Lower leg skin (tissue), 4 donors: ENCODE measurements around the gene RNF5. TPM values are rescaled to one million over a fixed set of nuclear protein-coding genes. Genes with fewer than 3 reads are reported as not detected.
A peak's percentile ranks its signal among the peaks of the same experiment; 100 is the strongest.

ENCODE experiments used
- DNase-seq, 2 donors: peaks; one replicate each; pipeline ENCODE4 v3.0.0-alpha.2; 2019; ENCODE audit warnings: low spot score in 2 of 2
- H3K4me3 ChIP-seq: fragments of 200-600 bp; sonication (generic); 2 replicates; pipeline ENCODE4 v1.5.1; 2017; ENCODE audit warnings: mild to moderate bottlenecking, low read depth; ENCODE audit not compliant: poor library complexity, severe bottlenecking
- CTCF ChIP-seq, 3 donors: fragments of 450-650 bp; IDR thresholded peaks; one replicate each; pipeline ENCODE4 v1.5.1; 2016; ENCODE audit warnings: antibody characterized with exemption in 3 of 3, mild to moderate bottlenecking in 3 of 3, moderate library complexity in 2 of 3
- POLR2A ChIP-seq, 2 donors: fragments of 450-650 bp; IDR thresholded peaks; one replicate each; pipeline ENCODE4 v1.6.1; 2016 to 2017; ENCODE audit warnings: antibody characterized with exemption in 2 of 2, mild to moderate bottlenecking in 1 of 2, moderate library complexity in 1 of 2
- WGBS, 2 donors: methylation state at CpG; one replicate each; pipeline ENCODE4 v1.1.5; 2018; 5-methylcytosine and 5-hydroxymethylcytosine counted together
- intact Hi-C: fragments of 100-400 bp; cut with DNase I; formaldehyde crosslinking; loops from one replicate; pipeline ENCODE4 v1.15.0; 2023; ENCODE audit warnings: low total_unique reads
- total RNA-seq, 4 donors: library from RNA; depleted of rRNA; stranded (reverse); fragments of >200 nt; gene quantifications; one replicate each; pipeline ENCODE4 v1.1.0, GENCODE V29; 2016

The RNF5 gene
- total RNA-seq, 4 donors from 2014 or later, result 52.4 to 75.3 (median 56.8) TPM

GRCh38 chr6:32196682-32197616, 18.7 kb downstream of the RNF5 start:
- WGBS, 2 donors, result 39 to 45% methylated on average over 28 of the region's 28 CpGs
- peak overlapping the region; percentile 77 for H3K4me3 ChIP-seq
- intact Hi-C loops, result loop anchor here (10.0 kb wide), 1 partner anchor 72 kb away; the partner anchor contains the start of gene ATF6B
- peak in 1 of 2 donors; percentile 93 for DNase-seq
- no peak for TF ChIP-seq POLR2A (IDR thresholded peaks at IDR 0.05)

- intact Hi-C loops, result loop anchor here (10.0 kb wide), 1 partner anchor 74 kb away; the partner anchor contains the start of gene ATF6B
- WGBS, 2 donors, result 65 to 76% methylated on average over 3 of the region's 3 CpGs
- no peak overlapping the region for H3K4me3 ChIP-seq
- no peak for DNase-seq
- TF ChIP-seq CTCF (IDR thresholded peaks at IDR 0.05), result no peak
- no peak for TF ChIP-seq POLR2A (IDR thresholded peaks at IDR 0.05)
Measured at GRCh38 chr6:32198345-32198696, 20.1 kb downstream of the RNF5 start.

GRCh38 chr6:32198866-32199265, 20.7 kb downstream of the RNF5 start:
- no peak overlapping the region for H3K4me3 ChIP-seq
- intact Hi-C loops, result loop anchor here (10.0 kb wide), 1 partner anchor 74 kb away; the partner anchor contains the start of gene ATF6B
- WGBS, 2 donors, result 90 to 91% methylated on average over 17 of the region's 17 CpGs
- no peak for DNase-seq
- TF ChIP-seq POLR2A (IDR thresholded peaks at IDR 0.05) (no peak), CTCF (IDR thresholded peaks at IDR 0.05) (no peak)

- TF ChIP-seq POLR2A (IDR thresholded peaks at IDR 0.05) (no peak), CTCF (IDR thresholded peaks at IDR 0.05) (no peak)
- no peak overlapping the region for H3K4me3 ChIP-seq
- intact Hi-C loops, result no loop called here
- 86 to 87% methylated on average over 13 of the region's 13 CpGs for WGBS, 2 donors
- DNase-seq, result no peak
Measured at GRCh38 chr6:32200711-32201475, 22.7 kb downstream of the RNF5 start.

- no peak overlapping the region for H3K4me3 ChIP-seq
- TF ChIP-seq POLR2A (IDR thresholded peaks at IDR 0.05), result no peak
- no peak for TF ChIP-seq CTCF (IDR thresholded peaks at IDR 0.05)
- 86 to 88% methylated on average over 7 of the region's 9 CpGs for WGBS, 2 donors
- no peak for DNase-seq
- intact Hi-C loops, result no loop called here
Measured at GRCh38 chr6:32202186-32202585, 24.0 kb downstream of the RNF5 start.
